Neural crest cell (in vitro differentiated cells): ENCODE data around the gene SLC22A24. TPM values are rescaled to one million over a fixed set of nuclear protein-coding genes. Genes with fewer than 3 reads are reported as not detected.

Experiments
- DNase-seq: peaks from one replicate; pipeline ENCODE4 v3.0.0; 2021; ENCODE audit warnings: low read depth, mixed read lengths, low spot score
- H3K27ac Mint-ChIP-seq: one replicate; pipeline ENCODE4 v1.8.0; 2021; ENCODE audit warnings: mild to moderate bottlenecking, mixed read lengths; ENCODE audit not compliant: unreplicated experiment
- H3K27me3 Mint-ChIP-seq: 2 replicates; pipeline ENCODE4 v1.8.0; 2021; ENCODE audit warnings: low read depth, mild to moderate bottlenecking, mixed read lengths
- H3K36me3 Mint-ChIP-seq: 2 replicates; pipeline ENCODE4 v1.8.0; 2021; ENCODE audit warnings: low read depth, mild to moderate bottlenecking, mixed read lengths
- H3K4me1 Mint-ChIP-seq: 2 replicates; pipeline ENCODE4 v1.8.0; 2021; ENCODE audit warnings: mixed read lengths
- H3K4me3 Mint-ChIP-seq: one replicate; pipeline ENCODE4 v1.8.0; 2021; ENCODE audit warnings: mild to moderate bottlenecking, mixed read lengths
- H3K9me3 Mint-ChIP-seq: 2 replicates; pipeline ENCODE4 v1.8.0; 2021; ENCODE audit warnings: mixed read lengths
- CTCF ChIP-seq: fragments of 200-600 bp; sonication (generic); conservative IDR thresholded peaks from 2 replicates; pipeline ENCODE4 v1.5.0; 2021; ENCODE audit warnings: antibody characterized with exemption, mild to moderate bottlenecking
- total RNA-seq: library from RNA; stranded (reverse); gene quantifications from 2 replicates; pipeline ENCODE4 v1.2.1, GENCODE V29; 2021

Gene SLC22A24
- total RNA-seq, 1 donor from 2014 or later = not detected

DNA sequence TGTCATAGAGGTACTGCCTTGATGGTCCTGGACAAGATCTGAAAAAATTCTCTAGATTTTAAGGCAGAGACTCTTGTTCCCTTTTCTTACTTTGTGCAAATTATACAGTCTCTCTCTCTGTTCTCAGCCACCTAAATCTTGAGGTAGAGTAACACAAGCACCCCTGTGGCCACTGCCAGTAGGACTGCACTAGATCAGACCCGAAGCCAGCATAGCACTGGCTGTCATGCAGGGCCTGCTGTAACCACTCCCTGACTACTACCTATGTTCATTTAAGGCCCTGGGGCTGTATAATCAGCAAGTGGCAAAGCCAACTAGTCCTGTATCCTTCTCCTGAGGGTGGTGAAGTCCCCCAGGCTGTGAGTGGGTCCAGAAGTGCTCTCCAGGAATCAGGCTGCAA lies 11.8 kb upstream of the SLC22A24 start:
- no peaks in the 10 kb centered on the region for H3K36me3 Mint-ChIP-seq
- no peaks in the 10 kb centered on the region for H3K9me3 Mint-ChIP-seq
- no peak overlapping the region for H3K4me3 Mint-ChIP-seq
- H3K27me3 Mint-ChIP-seq = peaks cover 22% of the 10 kb centered on the region
- no peak for TF ChIP-seq CTCF
- H3K4me1 Mint-ChIP-seq = no peaks in the 10 kb centered on the region
- no peak for DNase-seq
- H3K27ac Mint-ChIP-seq = no peak overlapping the region

DNA sequence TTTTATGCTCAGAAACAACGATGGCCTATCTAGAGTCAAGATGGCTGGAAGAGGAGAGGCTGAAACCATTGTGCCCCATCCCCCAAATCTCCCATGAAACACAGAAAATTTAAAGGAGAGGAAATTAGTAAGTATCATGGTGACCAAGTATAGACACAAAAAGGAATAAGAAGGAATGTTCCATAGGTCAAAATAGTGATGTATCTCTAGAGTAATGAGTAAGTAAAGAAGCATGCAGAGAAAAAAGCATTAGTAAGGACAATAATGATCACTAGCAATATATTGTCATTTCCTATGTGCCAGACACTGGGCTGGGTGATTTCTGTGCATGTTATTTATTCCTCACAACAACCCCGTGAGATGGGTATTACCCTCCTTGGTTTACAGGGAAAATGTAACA lies 2.6 kb upstream of the SLC22A24 start:
- Mint-ChIP-seq H3K9me3 (no peaks in the 10 kb centered on the region), H3K27me3 (peaks cover 11% of the 10 kb centered on the region), H3K36me3 (no peaks in the 10 kb centered on the region), H3K4me1 (no peaks in the 10 kb centered on the region), H3K4me3 (no peak overlapping the region), H3K27ac (no peak overlapping the region)
- TF ChIP-seq CTCF = no peak
- no peak for DNase-seq

DNA sequence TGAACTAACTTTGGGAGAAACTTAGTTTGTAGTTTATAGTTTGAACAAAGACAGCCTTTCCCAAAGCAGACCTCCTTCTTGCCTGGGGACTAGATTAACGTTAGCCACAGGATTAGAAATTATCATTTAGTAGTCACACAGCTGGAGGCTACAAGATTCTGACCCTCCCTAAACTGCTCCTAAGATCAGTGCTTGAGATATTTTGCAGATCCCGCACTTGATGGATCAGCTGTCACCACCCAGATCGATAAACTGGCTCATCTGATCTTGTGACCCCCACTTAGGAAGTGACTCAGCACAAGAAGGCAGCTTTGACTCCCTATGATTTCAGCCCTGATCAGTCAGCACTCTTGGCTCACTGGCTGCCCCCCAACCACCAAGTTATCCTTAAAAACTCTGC lies 1.6 kb downstream of the SLC22A24 start:
- H3K9me3 Mint-ChIP-seq = no peaks in the 10 kb centered on the region
- no peak overlapping the region for H3K4me3 Mint-ChIP-seq
- H3K27ac Mint-ChIP-seq = no peak overlapping the region
- peaks cover 6% of the 10 kb centered on the region for H3K27me3 Mint-ChIP-seq
- no peaks in the 10 kb centered on the region for H3K36me3 Mint-ChIP-seq
- no peaks in the 10 kb centered on the region for H3K4me1 Mint-ChIP-seq
- no peak for TF ChIP-seq CTCF
- no peak for DNase-seq

GRCh38 chr11:63132985-63133775 lies 10.8 kb downstream of the SLC22A24 start:
- Mint-ChIP-seq H3K4me3 (no peak overlapping the region), H3K27me3 (peaks cover 65% of the 10 kb centered on the region), H3K36me3 (no peaks in the 10 kb centered on the region), H3K27ac (no peak overlapping the region), H3K4me1 (no peaks in the 10 kb centered on the region), H3K9me3 (peaks cover 7% of the 10 kb centered on the region)
- TF ChIP-seq CTCF = no peak
- no peak for DNase-seq

DNA sequence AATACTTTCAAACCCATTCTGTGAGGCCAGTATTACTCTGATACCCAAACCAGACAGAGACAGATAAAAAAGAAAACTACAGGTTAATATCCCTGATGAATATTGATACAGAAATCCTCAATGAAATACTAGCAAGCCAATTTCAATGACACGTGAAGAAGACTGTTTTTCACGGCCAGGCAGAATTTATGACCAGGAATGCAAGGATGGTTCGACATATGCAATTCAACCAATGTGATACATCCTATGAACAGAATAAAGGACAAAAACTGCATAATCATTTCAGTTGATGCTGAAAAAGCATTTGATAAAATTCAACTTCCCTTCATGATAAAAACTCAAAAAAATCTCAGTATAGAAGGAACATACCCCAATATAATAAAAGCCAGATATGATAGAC lies 44.5 kb downstream of the SLC22A24 start:
- peaks cover 4% of the 10 kb centered on the region for H3K36me3 Mint-ChIP-seq
- H3K4me3 Mint-ChIP-seq = no peak overlapping the region
- H3K27me3 Mint-ChIP-seq = peaks cover 34% of the 10 kb centered on the region
- TF ChIP-seq CTCF = no peak
- H3K9me3 Mint-ChIP-seq = peaks cover 18% of the 10 kb centered on the region
- H3K4me1 Mint-ChIP-seq = no peaks in the 10 kb centered on the region
- H3K27ac Mint-ChIP-seq = no peak overlapping the region
- DNase-seq = no peak
